T-helper 2 cell treated with Interferon-gamma antibody and Interleukin-4, amounts not matched to agents 100 ng/mL and 5 ng/mL, for 36 hours (primary cell): ENCODE data around the gene LCN2. TPM values are rescaled to one million over a fixed set of nuclear protein-coding genes. Genes with fewer than 3 reads are reported as not detected.
"Not testable (repeated sequence)": the region's sequence is repeated elsewhere in the genome, so short reads cannot be mapped to it uniquely, and the experiment has no call there.

Source experiments
- intact Hi-C: fragments of 100-400 bp; cut with micrococcal nuclease; formaldehyde crosslinking; loops from one replicate; pipeline ENCODE4 v1.15.1; 2023
- total RNA-seq: library from RNA; stranded (reverse); gene quantifications from 2 replicates; pipeline ENCODE4 v1.2.3, GENCODE V29; 2022

The LCN2 gene
- not detected in 2 replicates for total RNA-seq

GRCh38 chr9:128149001-128149701 is at the start of gene LCN2:
TSS of gene LCN2 (plus strand) at chr9:128149453. CDS start at chr9:128149526, 73 bp downstream.
- intact Hi-C loops: no loop called here

- intact Hi-C loops: no loop called here
These were observed 49.2 kb upstream of the LCN2 start for GRCh38 chr9:128099932-128100491.

- intact Hi-C loops: no loop called here
These were observed 48.7 kb upstream of the LCN2 start for GRCh38 chr9:128100581-128100980.

GRCh38 chr9:128101231-128101661 is 48.0 kb upstream of the LCN2 start:
- intact Hi-C loops: no loop called here

- intact Hi-C loops: no loop called here
These were observed 47.6 kb upstream of the LCN2 start for GRCh38 chr9:128101690-128102089.

GRCh38 chr9:128102196-128102595 is 47.1 kb upstream of the LCN2 start:
- intact Hi-C loops: no loop called here

GRCh38 chr9:128102861-128103588 is 46.2 kb upstream of the LCN2 start:
- intact Hi-C loops: no loop called here

GRCh38 chr9:128103589-128103962 is 45.7 kb upstream of the LCN2 start:
- intact Hi-C loops: no loop called here

- intact Hi-C loops: no loop called here
These were observed 45.1 kb upstream of the LCN2 start for GRCh38 chr9:128104171-128104618.

GRCh38 chr9:128105538-128106175 is 43.6 kb upstream of the LCN2 start:
- intact Hi-C loops: no loop called here

- intact Hi-C loops: no loop called here
These were observed 42.9 kb upstream of the LCN2 start for GRCh38 chr9:128106181-128106939.

- intact Hi-C loops: no loop called here
These were observed 42.2 kb upstream of the LCN2 start for GRCh38 chr9:128106940-128107467.

GRCh38 chr9:128107468-128108268 is 41.6 kb upstream of the LCN2 start:
- intact Hi-C loops: no loop called here

GRCh38 chr9:128108269-128109049 is 40.8 kb upstream of the LCN2 start:
- intact Hi-C loops: no loop called here

GRCh38 chr9:128109050-128109709 is 40.1 kb upstream of the LCN2 start:
- intact Hi-C loops: no loop called here

GRCh38 chr9:128111726-128112125 is 37.5 kb upstream of the LCN2 start:
- intact Hi-C loops: not testable (repeated sequence)

- intact Hi-C loops: no loop called here
These were observed 35.5 kb upstream of the LCN2 start for GRCh38 chr9:128113526-128114325.
